ENCODE measurements around the gene CLCA1.

CLCA1 gene

DNA sequence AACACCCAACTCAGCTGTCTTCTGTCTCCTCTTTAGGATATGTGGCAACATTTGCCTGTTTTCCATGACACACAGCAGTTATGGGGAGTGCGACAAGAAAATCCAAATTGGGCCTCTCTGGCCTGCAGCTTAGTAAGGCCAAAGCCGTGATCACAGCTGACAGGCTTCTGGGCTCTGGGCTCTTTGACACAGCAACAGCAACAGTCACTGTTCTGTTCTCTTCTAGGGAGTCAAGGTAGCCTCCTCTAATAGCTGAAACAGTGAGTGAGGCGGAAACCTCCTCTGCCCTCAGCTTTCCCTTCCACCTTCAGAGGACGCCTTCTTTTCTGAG lies 19.0 kb downstream of the CLCA1 start:
- TF ChIP-seq, protein P1, sequence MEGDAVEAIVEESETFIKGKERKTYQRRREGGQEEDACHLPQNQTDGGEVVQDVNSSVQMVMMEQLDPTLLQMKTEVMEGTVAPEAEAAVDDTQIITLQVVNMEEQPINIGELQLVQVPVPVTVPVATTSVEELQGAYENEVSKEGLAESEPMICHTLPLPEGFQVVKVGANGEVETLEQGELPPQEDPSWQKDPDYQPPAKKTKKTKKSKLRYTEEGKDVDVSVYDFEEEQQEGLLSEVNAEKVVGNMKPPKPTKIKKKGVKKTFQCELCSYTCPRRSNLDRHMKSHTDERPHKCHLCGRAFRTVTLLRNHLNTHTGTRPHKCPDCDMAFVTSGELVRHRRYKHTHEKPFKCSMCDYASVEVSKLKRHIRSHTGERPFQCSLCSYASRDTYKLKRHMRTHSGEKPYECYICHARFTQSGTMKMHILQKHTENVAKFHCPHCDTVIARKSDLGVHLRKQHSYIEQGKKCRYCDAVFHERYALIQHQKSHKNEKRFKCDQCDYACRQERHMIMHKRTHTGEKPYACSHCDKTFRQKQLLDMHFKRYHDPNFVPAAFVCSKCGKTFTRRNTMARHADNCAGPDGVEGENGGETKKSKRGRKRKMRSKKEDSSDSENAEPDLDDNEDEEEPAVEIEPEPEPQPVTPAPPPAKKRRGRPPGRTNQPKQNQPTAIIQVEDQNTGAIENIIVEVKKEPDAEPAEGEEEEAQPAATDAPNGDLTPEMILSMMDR (IDR thresholded peaks at IDR 0.05; ENCODE audit: low read depth, low read length), result no peak
- Histone ChIP-seq H3K27me3 (ENCODE audit: insufficient read depth, low read depth, severe bottlenecking) (no peaks in the 10 kb centered on the region), H3K36me3 (no peaks in the 10 kb centered on the region), H3K27ac (no peak overlapping the region), H3K4me3 (ENCODE audit: low read depth, low read length) (no peak overlapping the region), H3K9me3 (ENCODE audit: severe bottlenecking) (no peaks in the 10 kb centered on the region)
- DNase-seq, result no peak

DNA sequence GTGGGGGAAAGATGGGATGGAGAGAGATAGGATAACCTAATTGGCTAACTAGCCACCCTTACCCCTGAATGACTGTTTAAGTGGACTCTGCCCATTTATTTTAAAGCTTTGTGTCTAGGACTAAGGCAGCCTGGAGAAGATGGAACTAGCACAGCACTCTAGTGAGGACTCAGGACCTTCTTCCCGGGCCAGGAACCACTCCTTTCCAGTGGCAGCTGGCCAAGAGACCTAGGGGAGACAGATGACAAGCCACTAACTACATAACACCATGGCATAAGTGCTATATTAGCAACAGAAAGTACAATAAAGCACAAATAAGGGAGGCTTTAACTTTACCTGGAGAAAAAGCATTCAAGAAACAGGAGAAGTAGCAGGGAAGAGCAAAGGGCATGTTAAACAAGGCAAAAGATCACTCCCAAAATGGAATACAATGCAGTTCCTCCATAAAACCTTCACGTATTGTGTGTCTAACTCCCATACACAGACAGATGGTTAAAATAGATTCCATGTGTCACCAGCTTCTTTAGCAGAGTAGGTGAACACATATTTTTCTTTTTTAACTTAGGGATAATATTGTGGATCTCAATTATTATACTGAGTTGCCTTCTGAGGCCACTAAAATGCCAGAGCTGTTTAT lies 20.6 kb downstream of the CLCA1 start:
- TF ChIP-seq, protein P1 (IDR thresholded peaks at IDR 0.05; ENCODE audit: low read depth, low read length), result no peak
- no peak for DNase-seq
- H3K36me3 ChIP-seq, result no peaks in the 10 kb centered on the region
- no peak overlapping the region for H3K4me3 ChIP-seq (ENCODE audit: low read depth, low read length)
- H3K27ac ChIP-seq, result no peak overlapping the region
- H3K27me3 ChIP-seq (ENCODE audit: insufficient read depth, low read depth, severe bottlenecking), result no peaks in the 10 kb centered on the region
- no peaks in the 10 kb centered on the region for H3K9me3 ChIP-seq (ENCODE audit: severe bottlenecking)

DNA sequence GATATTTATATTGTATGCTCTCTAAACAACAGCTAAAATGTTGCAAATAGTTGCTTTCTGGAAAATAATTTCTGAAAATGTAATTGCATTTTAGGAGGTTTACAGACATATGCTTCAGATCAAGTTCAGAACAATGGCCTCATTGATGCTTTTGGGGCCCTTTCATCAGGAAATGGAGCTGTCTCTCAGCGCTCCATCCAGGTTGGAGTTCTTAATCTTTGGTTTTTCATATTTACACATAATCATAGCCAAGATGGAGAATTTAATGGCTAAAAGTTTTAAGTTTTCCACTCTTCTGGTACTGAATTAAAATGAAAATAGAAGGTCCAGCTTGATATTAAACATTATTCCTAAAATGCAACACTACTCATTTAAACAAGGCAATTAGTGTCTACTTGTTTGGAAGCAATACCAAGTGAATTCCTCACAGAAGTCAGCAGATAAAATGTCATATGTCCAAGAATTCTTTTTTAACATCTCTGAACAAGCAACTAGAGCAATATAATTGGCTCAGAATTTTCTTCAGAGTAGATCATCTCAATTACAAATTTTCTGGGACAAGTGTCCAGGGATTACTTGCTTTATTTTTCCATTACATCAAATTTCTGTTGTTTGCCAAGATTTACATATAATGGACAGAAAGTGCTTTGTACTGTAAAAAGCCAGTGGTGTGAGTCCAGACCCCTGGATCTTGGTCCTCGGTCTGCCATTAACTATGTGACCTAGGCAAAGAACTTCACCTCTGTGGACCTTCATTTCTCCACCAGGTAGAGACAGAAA lies 22.6 kb downstream of the CLCA1 start:
- Histone ChIP-seq H3K9me3 (ENCODE audit: severe bottlenecking) (no peaks in the 10 kb centered on the region), H3K27me3 (ENCODE audit: insufficient read depth, low read depth, severe bottlenecking) (no peaks in the 10 kb centered on the region), H3K36me3 (no peaks in the 10 kb centered on the region), H3K27ac (no peak overlapping the region), H3K4me3 (ENCODE audit: low read depth, low read length) (no peak overlapping the region)
- DNase-seq, result no peak
- TF ChIP-seq, protein P1 (IDR thresholded peaks at IDR 0.05; ENCODE audit: low read depth, low read length), result no peak

DNA sequence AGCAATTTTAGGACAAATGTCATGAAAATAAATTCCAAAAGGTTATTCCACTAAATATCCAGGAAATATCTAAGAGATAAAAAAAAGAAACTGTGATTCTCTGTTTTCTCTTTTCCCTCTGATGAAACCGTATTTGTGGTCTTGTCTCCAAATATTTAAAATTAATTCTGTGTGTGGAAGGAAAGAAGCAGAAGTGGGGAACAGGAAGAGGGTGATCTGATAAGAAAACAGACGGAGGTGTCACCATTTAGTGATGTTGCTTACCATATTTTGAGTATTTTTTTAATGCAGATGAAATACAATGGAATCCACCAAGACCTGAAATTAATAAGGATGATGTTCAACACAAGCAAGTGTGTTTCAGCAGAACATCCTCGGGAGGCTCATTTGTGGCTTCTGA lies 29.6 kb downstream of the CLCA1 start:
- no peak overlapping the region for H3K27ac ChIP-seq
- H3K27me3 ChIP-seq (ENCODE audit: insufficient read depth, low read depth, severe bottlenecking), result no peaks in the 10 kb centered on the region
- TF ChIP-seq, protein P1 (IDR thresholded peaks at IDR 0.05; ENCODE audit: low read depth, low read length), result no peak
- no peaks in the 10 kb centered on the region for H3K9me3 ChIP-seq (ENCODE audit: severe bottlenecking)
- H3K36me3 ChIP-seq, result no peaks in the 10 kb centered on the region
- no peak for DNase-seq
- no peak overlapping the region for H3K4me3 ChIP-seq (ENCODE audit: low read depth, low read length)

DNA sequence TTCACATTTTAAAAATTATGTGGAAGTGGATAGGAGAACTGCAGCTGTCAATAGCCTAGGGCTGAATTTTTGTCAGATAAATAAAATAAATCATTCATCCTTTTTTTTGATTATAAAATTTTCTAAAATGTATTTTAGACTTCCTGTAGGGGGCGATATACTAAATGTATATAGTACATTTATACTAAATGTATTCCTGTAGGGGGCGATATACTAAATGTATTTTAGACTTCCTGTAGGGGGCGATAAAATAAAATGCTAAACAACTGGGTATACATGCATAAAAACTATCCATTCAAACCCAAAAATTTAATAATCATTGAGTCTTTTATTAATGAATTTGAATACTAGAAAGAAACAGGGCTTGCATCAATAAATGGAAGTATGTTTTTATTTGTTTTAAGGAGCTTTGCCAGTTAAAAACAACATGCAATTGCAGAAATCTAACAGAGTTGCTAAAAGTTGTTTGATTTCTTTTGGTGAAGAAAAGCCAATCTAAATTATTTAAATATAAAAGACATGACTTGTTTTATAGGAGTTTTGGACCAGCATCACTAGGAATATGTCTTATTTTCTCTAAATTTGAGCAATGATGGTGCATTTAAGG lies 31.4 kb downstream of the CLCA1 start:
- Histone ChIP-seq H3K9me3 (ENCODE audit: severe bottlenecking) (no peaks in the 10 kb centered on the region), H3K27ac (no peak overlapping the region), H3K27me3 (ENCODE audit: insufficient read depth, low read depth, severe bottlenecking) (no peaks in the 10 kb centered on the region), H3K36me3 (no peaks in the 10 kb centered on the region), H3K4me3 (ENCODE audit: low read depth, low read length) (no peak overlapping the region)
- TF ChIP-seq, protein P1 (IDR thresholded peaks at IDR 0.05; ENCODE audit: low read depth, low read length), result no peak
- DNase-seq, result no peak

Data from WERI-Rb-1 (cell line).